Measurements from ENCODE around the gene ZNF398. TPM values are rescaled to one million over a fixed set of nuclear protein-coding genes. Genes with fewer than 3 reads are reported as not detected.

ZNF398 gene
- total RNA-seq, 1 donor from 2014 or later = 14.2 TPM

DNA sequence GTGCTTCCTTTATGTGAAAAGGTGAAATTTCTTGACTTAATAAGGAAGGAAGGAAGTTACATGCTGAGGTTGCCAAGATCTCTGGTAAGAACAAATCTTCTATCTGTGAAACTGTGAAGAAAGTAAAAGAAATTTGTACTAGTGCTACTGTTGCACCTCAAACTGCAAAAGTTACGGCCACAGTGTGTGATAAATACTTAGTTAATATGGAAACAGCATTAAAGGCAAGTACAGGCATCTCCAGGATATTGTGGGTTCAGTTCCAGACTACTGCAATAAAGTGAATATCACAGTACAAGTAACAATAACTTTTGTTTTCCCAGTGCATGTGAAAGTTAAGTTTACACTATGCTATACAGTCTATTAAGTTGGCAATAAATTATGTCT lies 25.3 kb downstream of the ZNF398 start:
- H3K27me3 ChIP-seq (ENCODE audit: control insufficient read depth, insufficient read depth, low read length) = no peaks in the 10 kb centered on the region

DNA sequence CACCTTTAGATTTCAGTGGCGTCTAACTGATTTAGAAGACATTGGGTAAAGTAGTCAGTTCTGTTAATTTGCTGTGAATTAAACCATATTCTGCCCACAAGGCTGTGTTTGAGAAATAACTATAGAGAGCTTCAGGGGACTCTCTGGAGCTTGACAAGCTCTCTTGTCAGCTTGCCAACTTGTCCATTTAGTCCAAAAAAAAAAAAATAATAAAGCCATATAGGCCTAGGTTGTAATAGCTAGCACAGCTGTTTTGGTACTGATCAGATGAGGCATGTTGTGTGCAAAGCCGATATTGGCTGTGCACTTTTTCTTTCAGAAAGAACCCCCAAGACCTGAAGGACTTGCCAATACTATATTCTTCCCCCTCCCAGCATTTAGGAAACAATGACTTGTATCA lies 27.9 kb downstream of the ZNF398 start:
- TF ChIP-seq, protein P1, sequence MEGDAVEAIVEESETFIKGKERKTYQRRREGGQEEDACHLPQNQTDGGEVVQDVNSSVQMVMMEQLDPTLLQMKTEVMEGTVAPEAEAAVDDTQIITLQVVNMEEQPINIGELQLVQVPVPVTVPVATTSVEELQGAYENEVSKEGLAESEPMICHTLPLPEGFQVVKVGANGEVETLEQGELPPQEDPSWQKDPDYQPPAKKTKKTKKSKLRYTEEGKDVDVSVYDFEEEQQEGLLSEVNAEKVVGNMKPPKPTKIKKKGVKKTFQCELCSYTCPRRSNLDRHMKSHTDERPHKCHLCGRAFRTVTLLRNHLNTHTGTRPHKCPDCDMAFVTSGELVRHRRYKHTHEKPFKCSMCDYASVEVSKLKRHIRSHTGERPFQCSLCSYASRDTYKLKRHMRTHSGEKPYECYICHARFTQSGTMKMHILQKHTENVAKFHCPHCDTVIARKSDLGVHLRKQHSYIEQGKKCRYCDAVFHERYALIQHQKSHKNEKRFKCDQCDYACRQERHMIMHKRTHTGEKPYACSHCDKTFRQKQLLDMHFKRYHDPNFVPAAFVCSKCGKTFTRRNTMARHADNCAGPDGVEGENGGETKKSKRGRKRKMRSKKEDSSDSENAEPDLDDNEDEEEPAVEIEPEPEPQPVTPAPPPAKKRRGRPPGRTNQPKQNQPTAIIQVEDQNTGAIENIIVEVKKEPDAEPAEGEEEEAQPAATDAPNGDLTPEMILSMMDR (IDR thresholded peaks at IDR 0.05; ENCODE audit: insufficient read depth, low read length, poor library complexity, severe bottlenecking) = no peak
- H3K27me3 ChIP-seq (ENCODE audit: control insufficient read depth, insufficient read depth, low read length) = no peaks in the 10 kb centered on the region
- H3K36me3 ChIP-seq (ENCODE audit: control insufficient read depth, insufficient read depth, low read length) = peaks cover 1% of the 10 kb centered on the region
- DNase-seq (ENCODE audit: low read depth) = no peak
- H3K4me3 ChIP-seq (ENCODE audit: low read depth, low read length) = no peak overlapping the region

More for the DNA sequence above, 25.3 kb downstream of the ZNF398 start:
- Histone ChIP-seq H3K36me3 (ENCODE audit: control insufficient read depth, insufficient read depth, low read length) (no peaks in the 10 kb centered on the region), H3K4me3 (ENCODE audit: low read depth, low read length) (no peak overlapping the region)
- TF ChIP-seq, protein P1 (IDR thresholded peaks at IDR 0.05; ENCODE audit: insufficient read depth, low read length, poor library complexity, severe bottlenecking) = no peak
- DNase-seq (ENCODE audit: low read depth) = no peak

DNA sequence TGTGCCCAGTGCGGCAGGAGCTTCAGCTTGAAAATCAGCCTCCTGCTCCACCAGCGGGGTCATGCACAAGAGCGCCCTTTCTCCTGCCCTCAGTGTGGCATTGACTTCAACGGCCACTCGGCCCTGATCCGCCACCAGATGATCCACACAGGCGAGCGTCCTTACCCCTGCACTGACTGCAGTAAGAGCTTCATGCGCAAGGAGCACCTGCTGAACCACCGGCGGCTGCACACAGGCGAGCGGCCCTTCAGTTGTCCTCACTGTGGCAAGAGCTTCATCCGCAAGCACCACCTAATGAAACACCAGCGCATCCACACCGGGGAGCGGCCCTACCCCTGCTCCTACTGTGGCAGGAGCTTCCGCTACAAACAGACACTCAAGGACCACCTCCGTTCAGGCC lies 32.0 kb downstream of the ZNF398 start:
- Histone ChIP-seq H3K4me3 (ENCODE audit: low read depth, low read length) (no peak overlapping the region), H3K36me3 (ENCODE audit: control insufficient read depth, insufficient read depth, low read length) (peaks cover 1% of the 10 kb centered on the region), H3K27me3 (ENCODE audit: control insufficient read depth, insufficient read depth, low read length) (no peaks in the 10 kb centered on the region)
- TF ChIP-seq, protein P1 (IDR thresholded peaks at IDR 0.05; ENCODE audit: insufficient read depth, low read length, poor library complexity, severe bottlenecking) = no peak
- DNase-seq (ENCODE audit: low read depth) = no peak

- DNase-seq (ENCODE audit: low read depth) = no peak
- TF ChIP-seq, protein P1 (IDR thresholded peaks at IDR 0.05; ENCODE audit: insufficient read depth, low read length, poor library complexity, severe bottlenecking) = no peak
- no peaks in the 10 kb centered on the region for H3K27me3 ChIP-seq (ENCODE audit: control insufficient read depth, insufficient read depth, low read length)
- H3K4me3 ChIP-seq (ENCODE audit: low read depth, low read length) = no peak overlapping the region
- peaks cover 1% of the 10 kb centered on the region for H3K36me3 ChIP-seq (ENCODE audit: control insufficient read depth, insufficient read depth, low read length)
Measured at GRCh38 chr7:149180722-149181449, 33.6 kb downstream of the ZNF398 start.

- peaks cover 1% of the 10 kb centered on the region for H3K36me3 ChIP-seq (ENCODE audit: control insufficient read depth, insufficient read depth, low read length)
- TF ChIP-seq, protein P1 (IDR thresholded peaks at IDR 0.05; ENCODE audit: insufficient read depth, low read length, poor library complexity, severe bottlenecking) = no peak
- DNase-seq (ENCODE audit: low read depth) = no peak
- no peaks in the 10 kb centered on the region for H3K27me3 ChIP-seq (ENCODE audit: control insufficient read depth, insufficient read depth, low read length)
- H3K4me3 ChIP-seq (ENCODE audit: low read depth, low read length) = no peak overlapping the region
Measured at GRCh38 chr7:149181450-149181790, 34.2 kb downstream of the ZNF398 start.

GRCh38 chr7:149184274-149184673 lies 37.0 kb downstream of the ZNF398 start:
- no peak for DNase-seq (ENCODE audit: low read depth)
- H3K27me3 ChIP-seq (ENCODE audit: control insufficient read depth, insufficient read depth, low read length) = no peaks in the 10 kb centered on the region
- H3K4me3 ChIP-seq (ENCODE audit: low read depth, low read length) = no peak overlapping the region
- TF ChIP-seq, protein P1 (IDR thresholded peaks at IDR 0.05; ENCODE audit: insufficient read depth, low read length, poor library complexity, severe bottlenecking) = no peak
- H3K36me3 ChIP-seq (ENCODE audit: control insufficient read depth, insufficient read depth, low read length) = peaks cover 1% of the 10 kb centered on the region

Measured in kidney epithelial cell (primary cell).